ENCODE measurements around the gene SFSWAP.

DNA sequence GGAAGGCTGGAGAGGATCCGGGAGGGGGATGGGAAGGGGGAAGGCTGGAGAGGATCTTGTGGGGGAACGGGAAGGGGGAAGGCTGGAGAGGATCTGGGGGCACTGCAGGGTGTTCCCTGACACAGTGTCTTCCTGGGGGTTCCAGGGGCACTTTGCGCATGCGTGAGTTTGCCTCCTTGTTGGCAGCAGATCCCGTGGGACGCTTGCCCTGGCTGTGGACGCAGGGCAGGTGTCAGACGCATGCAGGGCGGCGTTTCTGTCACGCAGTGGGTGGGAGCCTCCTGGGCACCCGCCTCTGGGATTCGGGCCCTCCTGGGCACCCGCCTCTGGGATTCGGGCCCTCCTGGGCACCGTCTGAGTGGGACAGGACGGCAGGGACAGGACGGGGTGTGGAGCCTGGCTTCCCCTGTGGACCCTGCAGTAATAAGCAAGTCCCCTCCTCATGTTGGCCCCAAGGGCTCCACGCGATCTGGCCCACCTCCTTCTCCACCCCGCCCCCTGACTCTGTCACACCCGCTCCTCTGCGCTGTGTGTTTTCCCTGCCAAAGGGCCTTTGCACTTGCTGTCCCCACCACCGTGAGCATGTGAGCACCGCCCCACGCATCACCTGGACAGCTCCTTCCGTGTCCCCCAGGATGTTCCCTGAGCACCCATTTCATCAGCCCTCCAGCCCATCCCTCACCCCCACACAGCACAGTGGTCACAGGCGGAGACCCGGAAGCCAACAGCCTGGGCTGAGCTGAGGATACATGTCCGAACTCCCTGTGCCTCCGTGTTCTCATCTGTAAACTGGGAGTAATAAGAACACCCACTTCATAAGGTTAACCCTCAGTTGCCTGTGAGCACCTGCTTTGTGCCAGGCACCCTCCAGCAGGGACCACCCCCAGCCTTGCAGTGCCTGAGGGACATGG is 121.7 kb downstream of the SFSWAP start:
- TF ChIP-seq, protein P1, sequence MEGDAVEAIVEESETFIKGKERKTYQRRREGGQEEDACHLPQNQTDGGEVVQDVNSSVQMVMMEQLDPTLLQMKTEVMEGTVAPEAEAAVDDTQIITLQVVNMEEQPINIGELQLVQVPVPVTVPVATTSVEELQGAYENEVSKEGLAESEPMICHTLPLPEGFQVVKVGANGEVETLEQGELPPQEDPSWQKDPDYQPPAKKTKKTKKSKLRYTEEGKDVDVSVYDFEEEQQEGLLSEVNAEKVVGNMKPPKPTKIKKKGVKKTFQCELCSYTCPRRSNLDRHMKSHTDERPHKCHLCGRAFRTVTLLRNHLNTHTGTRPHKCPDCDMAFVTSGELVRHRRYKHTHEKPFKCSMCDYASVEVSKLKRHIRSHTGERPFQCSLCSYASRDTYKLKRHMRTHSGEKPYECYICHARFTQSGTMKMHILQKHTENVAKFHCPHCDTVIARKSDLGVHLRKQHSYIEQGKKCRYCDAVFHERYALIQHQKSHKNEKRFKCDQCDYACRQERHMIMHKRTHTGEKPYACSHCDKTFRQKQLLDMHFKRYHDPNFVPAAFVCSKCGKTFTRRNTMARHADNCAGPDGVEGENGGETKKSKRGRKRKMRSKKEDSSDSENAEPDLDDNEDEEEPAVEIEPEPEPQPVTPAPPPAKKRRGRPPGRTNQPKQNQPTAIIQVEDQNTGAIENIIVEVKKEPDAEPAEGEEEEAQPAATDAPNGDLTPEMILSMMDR (IDR thresholded peaks at IDR 0.05; ENCODE audit: low read depth, low read length, poor library complexity, severe bottlenecking) = no peak
- TF ChIP-seq EZH2phosphoT487 (IDR thresholded peaks at IDR 0.05; ENCODE audit: borderline replicate concordance, low read length) = no peak
